Transverse colon (tissue), 4 donors: ENCODE results near the gene CHMP2B. TPM values are rescaled to one million over a fixed set of nuclear protein-coding genes. Genes with fewer than 3 reads are reported as not detected.

Source experiments
- DNase-seq: peaks from one replicate; pipeline ENCODE4 v3.0.0-alpha.2; 2019
- H3K27ac ChIP-seq, 4 donors: fragments of 200-600 bp; sonication (generic); 2 replicates each; pipeline ENCODE4 v1.5.1; 2016 to 2018; ENCODE audit warnings: inconsistent platforms in 4 of 4
- H3K27me3 ChIP-seq: fragments of 200-600 bp; sonication (generic); 2 replicates; pipeline ENCODE4 v1.5.1; 2017; ENCODE audit warnings: inconsistent platforms
- H3K36me3 ChIP-seq, 4 donors: fragments of 200-600 bp; sonication (generic); 2 replicates each; pipeline ENCODE4 v1.5.1; 2017 to 2019; ENCODE audit warnings: inconsistent platforms in 4 of 4
- H3K4me1 ChIP-seq, 4 donors: fragments of 200-600 bp; sonication (generic); 2 replicates each; pipeline ENCODE4 v1.5.1; 2017 to 2020; ENCODE audit warnings: inconsistent platforms in 4 of 4
- H3K4me3 ChIP-seq, 4 donors: fragments of 200-600 bp; sonication (generic); 1 replicate in 1 of 4; 2 replicates in 3 of 4; pipeline versions ENCODE4 v1.5.1 to v1.6.1; 2017 to 2019; ENCODE audit warnings: inconsistent platforms in 4 of 4
- H3K9me3 ChIP-seq, 2 donors: fragments of 200-600 bp; sonication (generic); 2 replicates each; pipeline ENCODE4 v1.5.1; 2017 to 2019; ENCODE audit warnings: inconsistent platforms in 2 of 2
- CTCF ChIP-seq, 5 experiments: fragments of 200-600 bp in 3 of 5; fragments of 450-650 bp in 2 of 5; sonication (generic) in 3 of 5; IDR thresholded peaks; 1 replicate in 2 of 5; 2 replicates in 3 of 5; pipeline ENCODE4 v1.5.1; 2016 to 2017; ENCODE audit warnings: antibody characterized with exemption in 5 of 5, inconsistent platforms in 3 of 5, mild to moderate bottlenecking in 2 of 5, moderate library complexity in 1 of 5
- EP300 ChIP-seq: sonication (generic); formaldehyde crosslinking; IDR thresholded peaks from one replicate; pipeline ENCODE4 v1.6.1; 2017; ENCODE audit warnings: antibody characterized with exemption, low read depth
- POLR2A ChIP-seq: fragments of 450-650 bp; IDR thresholded peaks from one replicate; pipeline ENCODE4 v1.6.1; 2016; ENCODE audit warnings: antibody characterized with exemption, mild to moderate bottlenecking, moderate library complexity
- POLR2AphosphoS5 ChIP-seq, 3 donors: sonication (generic); formaldehyde crosslinking; IDR thresholded peaks; one replicate each; pipeline ENCODE4 v1.6.1; 2016; ENCODE audit warnings: antibody characterized with exemption in 3 of 3
- WGBS, 2 donors: methylation state at CpG; one replicate each; pipeline ENCODE4 v1.1.5; 2018; ENCODE audit warnings: low coverage in 1 of 2; 5-methylcytosine and 5-hydroxymethylcytosine counted together
- in situ Hi-C, 4 donors: fragments of 200-750 bp; cut with MboI; loops; one replicate each; pipeline versions ENCODE4 v1.15.0 to v1.15.1; 2017; ENCODE audit warnings: low sequenced_read_pairs in 3 of 4, low pct_ligation_motif_present in 1 of 4, low pct_unique_long_range_greater_than_20kb in 1 of 4
- intact Hi-C: fragments of 100-400 bp; cut with DNase I; formaldehyde crosslinking; loops from one replicate; pipeline ENCODE4 v1.15.1; 2023; ENCODE audit warnings: low total_unique reads
- total RNA-seq, 4 donors: library from RNA; depleted of rRNA; stranded (reverse); fragments of >200 nt; gene quantifications; one replicate each; pipeline ENCODE4 v1.1.0, GENCODE V29; 2016

CHMP2B gene
- total RNA-seq, 4 donors from 2014 or later: 7.8 to 126 (median 54.6) TPM

- intact Hi-C loops: no loop called here
- WGBS, 2 donors: 28 to 31% methylated on average over 2 of the region's 2 CpGs
Measured at GRCh38 chr3:87206070-87206469, 21.0 kb upstream of the CHMP2B start.

GRCh38 chr3:87206635-87207034, 20.5 kb upstream of the CHMP2B start:
- TF ChIP-seq POLR2AphosphoS5 (IDR thresholded peaks at IDR 0.05) (no peak), POLR2A (no peak), CTCF (IDR thresholded peaks at IDR 0.05) (no peak), EP300 (no peak)
- H3K27ac ChIP-seq: peak overlapping the region; percentile 36 to 65 (median 50)

More at GRCh38 chr3:87206070-87206469, 21.0 kb upstream of the CHMP2B start:
- Histone ChIP-seq H3K27me3 (no peaks in the 10 kb centered on the region), H3K36me3 (no peaks in the 10 kb centered on the region), H3K4me3 (no peak overlapping the region), H3K4me1 (peaks cover 0 to 11% (median 3%) of the 10 kb centered on the region in 4 donors), H3K9me3 (no peaks in the 10 kb centered on the region), H3K27ac (peak overlapping the region in 2 of 4 donors; percentile 36 to 60)
- no peak for TF ChIP-seq CTCF (IDR thresholded peaks at IDR 0.05)
- no peak for TF ChIP-seq EP300
- peak in 2 of 3 donors; percentile 37 to 52 for TF ChIP-seq POLR2AphosphoS5 (IDR thresholded peaks at IDR 0.05)
- in situ Hi-C loops: no loop called here
- no peak for DNase-seq

GRCh38 chr3:87207460-87207859, 19.6 kb upstream of the CHMP2B start:
- WGBS, 2 donors: 22 to 30% methylated on average over 1 of the region's 1 CpG
- no peak for DNase-seq
- no peak overlapping the region for H3K27ac ChIP-seq
- no peaks in the 10 kb centered on the region for H3K36me3 ChIP-seq
- intact Hi-C loops: no loop called here
- H3K4me1 ChIP-seq: peaks cover 0 to 11% (median 3%) of the 10 kb centered on the region in 4 donors
- no peak overlapping the region for H3K4me3 ChIP-seq
- no peaks in the 10 kb centered on the region for H3K9me3 ChIP-seq
- no peaks in the 10 kb centered on the region for H3K27me3 ChIP-seq
- TF ChIP-seq POLR2A (no peak), EP300 (no peak), POLR2AphosphoS5 (IDR thresholded peaks at IDR 0.05) (no peak), CTCF (IDR thresholded peaks at IDR 0.05) (no peak)
- in situ Hi-C loops: no loop called here

More at GRCh38 chr3:87206635-87207034, 20.5 kb upstream of the CHMP2B start:
- Histone ChIP-seq H3K4me3 (no peak overlapping the region), H3K36me3 (no peaks in the 10 kb centered on the region), H3K27me3 (no peaks in the 10 kb centered on the region), H3K9me3 (no peaks in the 10 kb centered on the region), H3K4me1 (peaks cover 0 to 11% (median 3%) of the 10 kb centered on the region in 4 donors)
- 16 to 50% methylated on average over 1 of the region's 1 CpG for WGBS, 2 donors
- in situ Hi-C loops (no loop called here), intact Hi-C loops (no loop called here)
- DNase-seq: no peak

GRCh38 chr3:87209111-87209510, 18.0 kb upstream of the CHMP2B start:
- no peak for TF ChIP-seq POLR2A
- TF ChIP-seq EP300: no peak
- TF ChIP-seq CTCF (IDR thresholded peaks at IDR 0.05): no peak
- TF ChIP-seq POLR2AphosphoS5 (IDR thresholded peaks at IDR 0.05): no peak
- in situ Hi-C loops: no loop called here
- Histone ChIP-seq H3K9me3 (no peaks in the 10 kb centered on the region), H3K4me1 (peaks cover 0 to 11% (median 3%) of the 10 kb centered on the region in 4 donors), H3K27ac (no peak overlapping the region), H3K36me3 (no peaks in the 10 kb centered on the region), H3K4me3 (no peak overlapping the region), H3K27me3 (no peaks in the 10 kb centered on the region)
- intact Hi-C loops: no loop called here
- 12 to 23% methylated on average over 2 of the region's 2 CpGs for WGBS, 2 donors
- DNase-seq: no peak
